Esophagus squamous epithelium (tissue), 5 donors: ENCODE measurements around the gene CELSR1. TPM values are rescaled to one million over a fixed set of nuclear protein-coding genes. Genes with fewer than 3 reads are reported as not detected.

Experiments
- DNase-seq: peaks from one replicate; lab custom pipeline; 2025; lab: John Stamatoyannopoulos, UW
- H3K27ac ChIP-seq, 4 donors: fragments of 200-600 bp; sonication (generic); one replicate each; pipeline ENCODE4 v1.5.1; 2016 to 2019; ENCODE audit warnings: mild to moderate bottlenecking in 1 of 4
- H3K27me3 ChIP-seq, 4 donors: fragments of 200-600 bp; sonication (generic); 1 replicate in 3 of 4; 2 replicates in 1 of 4; pipeline versions ENCODE4 v1.5.1 to v1.6.0; 2017 to 2021; ENCODE audit warnings: antibody characterized with exemption in 1 of 4
- H3K36me3 ChIP-seq, 3 donors: fragments of 200-600 bp; sonication (generic); one replicate each; pipeline ENCODE4 v1.5.1; 2016 to 2019
- H3K4me1 ChIP-seq, 3 donors: fragments of 200-600 bp; sonication (generic); one replicate each; pipeline ENCODE4 v1.5.1; 2017 to 2019
- H3K4me3 ChIP-seq, 4 donors: fragments of 200-600 bp; sonication (generic); 1 replicate in 3 of 4; 2 replicates in 1 of 4; pipeline ENCODE4 v1.5.1; 2016 to 2019; ENCODE audit warnings: mild to moderate bottlenecking in 2 of 4, moderate library complexity in 1 of 4
- H3K9me3 ChIP-seq, 3 donors: fragments of 200-600 bp; sonication (generic); one replicate each; pipeline ENCODE4 v1.5.1; 2016 to 2019
- CTCF ChIP-seq, 6 experiments: fragments of 450-650 bp in 4 of 6; fragments of 200-600 bp in 2 of 6; sonication (generic) in 2 of 6; IDR thresholded peaks; one replicate each; pipeline ENCODE4 v1.5.1; 2016 to 2019; ENCODE audit warnings: antibody characterized with exemption in 6 of 6, mild to moderate bottlenecking in 4 of 6, moderate library complexity in 4 of 6
- POLR2A ChIP-seq, 4 donors: fragments of 450-650 bp; IDR thresholded peaks; one replicate each; pipeline ENCODE4 v1.6.1; 2017; ENCODE audit warnings: antibody characterized with exemption in 4 of 4, mild to moderate bottlenecking in 4 of 4, moderate library complexity in 3 of 4
- WGBS, 2 donors: methylation state at CpG; one replicate each; pipeline ENCODE4 v1.1.5; 2018; 5-methylcytosine and 5-hydroxymethylcytosine counted together
- intact Hi-C: fragments of 100-400 bp; cut with DNase I; formaldehyde crosslinking; loops from one replicate; pipeline ENCODE4 v1.15.0; 2022
- total RNA-seq, 4 donors: library from RNA; depleted of rRNA; stranded (reverse); fragments of >200 nt; gene quantifications; one replicate each; pipeline ENCODE4 v1.1.0, GENCODE V29; 2016
- donor health status: DM: yes; HTN: yes; CAD: no.

CELSR1 gene
- total RNA-seq, 4 donors from 2014 or later, result 38.7 to 50.6 (median 43.7) TPM

GRCh38 chr22:46354176-46354992 lies 183.0 kb downstream of the CELSR1 start:
- no peak for TF ChIP-seq POLR2A (IDR thresholded peaks at IDR 0.05)
- TF ChIP-seq CTCF (IDR thresholded peaks at IDR 0.05), result no peak
- Histone ChIP-seq H3K27ac (no peak overlapping the region), H3K36me3 (peaks cover 27 to 100% (median 63%) of the 10 kb centered on the region in 3 donors), H3K9me3 (no peaks in the 10 kb centered on the region), H3K4me3 (no peak overlapping the region), H3K4me1 (peaks cover 17 to 47% (median 17%) of the 10 kb centered on the region in 3 donors), H3K27me3 (no peaks in the 10 kb centered on the region)
- intact Hi-C loops, result no loop called here
- DNase-seq, result no peak
- WGBS, 2 donors, result 67 to 87% methylated on average over 6 to 8 of the region's 21 CpGs

- WGBS, 2 donors, result 56 to 71% methylated on average over 3 to 4 of the region's 8 CpGs
- Histone ChIP-seq H3K4me1 (peaks cover 17 to 47% (median 17%) of the 10 kb centered on the region in 3 donors), H3K4me3 (no peak overlapping the region), H3K27ac (peak overlapping the region in 3 of 4 donors; percentile 23 to 52 (median 48)), H3K36me3 (peaks cover 24 to 100% (median 68%) of the 10 kb centered on the region in 3 donors), H3K27me3 (no peaks in the 10 kb centered on the region), H3K9me3 (no peaks in the 10 kb centered on the region)
- intact Hi-C loops, result no loop called here
- TF ChIP-seq POLR2A (IDR thresholded peaks at IDR 0.05) (no peak), CTCF (IDR thresholded peaks at IDR 0.05) (no peak)
- no peak for DNase-seq
Observed at GRCh38 chr22:46353483-46354105, 183.8 kb downstream of the CELSR1 start.

- intact Hi-C loops, result no loop called here
- H3K4me1 ChIP-seq, result peaks cover 17 to 47% (median 17%) of the 10 kb centered on the region in 3 donors
- 57 to 79% methylated on average over 9 to 11 of the region's 20 CpGs for WGBS, 2 donors
- no peaks in the 10 kb centered on the region for H3K27me3 ChIP-seq
- no peak for DNase-seq
- no peak overlapping the region for H3K4me3 ChIP-seq
- no peak for TF ChIP-seq CTCF (IDR thresholded peaks at IDR 0.05)
- peaks cover 21 to 100% (median 76%) of the 10 kb centered on the region in 3 donors for H3K36me3 ChIP-seq
- peak overlapping the region; percentile 23 to 52 (median 42) for H3K27ac ChIP-seq
- no peaks in the 10 kb centered on the region for H3K9me3 ChIP-seq
Observed at GRCh38 chr22:46352691-46353386, 184.6 kb downstream of the CELSR1 start.

GRCh38 chr22:46352276-46352675 lies 185.1 kb downstream of the CELSR1 start:
- intact Hi-C loops, result no loop called here

More at GRCh38 chr22:46352276-46352675, 185.1 kb downstream of the CELSR1 start:
- DNase-seq, result no peak
- no peaks in the 10 kb centered on the region for H3K27me3 ChIP-seq
- TF ChIP-seq CTCF (IDR thresholded peaks at IDR 0.05) (no peak), POLR2A (IDR thresholded peaks at IDR 0.05) (no peak)
- peaks cover 17 to 47% (median 17%) of the 10 kb centered on the region in 3 donors for H3K4me1 ChIP-seq
- no peak overlapping the region for H3K4me3 ChIP-seq
- 84 to 95% methylated on average over 3 to 4 of the region's 10 CpGs for WGBS, 2 donors
- H3K36me3 ChIP-seq, result peaks cover 27 to 100% (median 82%) of the 10 kb centered on the region in 3 donors
- H3K9me3 ChIP-seq, result no peaks in the 10 kb centered on the region
- peak overlapping the region in 2 of 4 donors; percentile 27 to 35 for H3K27ac ChIP-seq
